Choroid plexus epithelial cell (primary cell): ENCODE measurements around the gene EIF3A.

Source experiments
- DNase-seq: peaks from one replicate; pipeline ENCODE4 v3.0.0-alpha.2; 2010; ENCODE audit warnings: low read depth
- H3K4me3 ChIP-seq: 2 replicates; pipeline ENCODE4 v1.5.1; 2011; ENCODE audit warnings: low read depth, mild to moderate bottlenecking, control low read depth, low read length, moderate library complexity
- CTCF ChIP-seq: conservative IDR thresholded peaks from 2 replicates; pipeline ENCODE4 v1.5.1; 2011; ENCODE audit warnings: low read depth, mild to moderate bottlenecking, control low read depth, inconsistent platforms, low read length, moderate library complexity

The EIF3A gene

GRCh38 chr10:118993214-118993613 lies 87.4 kb downstream of the EIF3A start:
- H3K4me3 ChIP-seq = no peak overlapping the region
- TF ChIP-seq CTCF = no peak
- no peak for DNase-seq

- no peak for TF ChIP-seq CTCF
- no peak overlapping the region for H3K4me3 ChIP-seq
- no peak for DNase-seq
These were observed 88.1 kb downstream of the EIF3A start for GRCh38 chr10:118992496-118992895.

GRCh38 chr10:118990326-118990725 lies 90.3 kb downstream of the EIF3A start:
- TF ChIP-seq CTCF = no peak
- no peak for DNase-seq
- H3K4me3 ChIP-seq = no peak overlapping the region

- no peak for TF ChIP-seq CTCF
- no peak for DNase-seq
- no peak overlapping the region for H3K4me3 ChIP-seq
These were observed 93.5 kb downstream of the EIF3A start for GRCh38 chr10:118986815-118987790.

GRCh38 chr10:118985576-118985975 lies 95.0 kb downstream of the EIF3A start:
- H3K4me3 ChIP-seq = no peak overlapping the region
- no peak for DNase-seq
- no peak for TF ChIP-seq CTCF
